ENCODE data around the gene SLC22A23. TPM values are rescaled to one million over a fixed set of nuclear protein-coding genes. Genes with fewer than 3 reads are reported as not detected.

Gene SLC22A23
- total RNA-seq, 2 experiments from 2014 or later, result 13.4 to 13.6 TPM

DNA sequence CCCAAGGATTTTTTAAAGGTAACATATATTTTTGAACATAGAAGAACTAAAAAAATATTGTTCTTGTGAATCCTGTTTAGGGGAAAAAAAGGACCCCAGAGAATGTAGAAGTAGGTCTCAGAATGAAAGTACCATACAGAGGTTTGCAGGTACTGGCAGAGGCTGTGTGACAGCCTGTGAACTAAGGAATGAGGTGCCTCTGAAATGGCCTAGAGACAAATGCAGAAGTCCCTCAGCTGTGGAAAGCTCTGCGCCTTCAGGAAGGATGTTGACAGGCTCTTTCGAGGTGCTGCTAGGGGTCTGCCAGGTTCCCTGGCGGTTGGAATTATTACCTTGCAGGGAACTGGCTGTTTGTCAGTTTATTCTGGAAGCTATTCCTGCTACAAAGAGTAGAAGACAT lies 220.8 kb downstream of the SLC22A23 start:
- Mint-ChIP-seq H3K4me3 (no peak overlapping the region), H3K36me3 (ENCODE audit: low read depth) (no peaks in the 10 kb centered on the region), H3K4me1 (ENCODE audit: low read depth) (peaks cover 16% of the 10 kb centered on the region), H3K27me3 (peaks cover 91% of the 10 kb centered on the region), H3K27ac (no peak overlapping the region), H3K9me3 (no peaks in the 10 kb centered on the region)
- peaks cover 51 to 56% of the 10 kb centered on the region in 2 experiments for H3K27me3 ChIP-seq (ENCODE audit: control insufficient read depth in 1 of 2, insufficient read depth in 2 of 2, low read length in 2 of 2)
- POLR2A ChIA-PET, result no interaction called here
- DNase-seq (no peak), ATAC-seq (ENCODE audit: poor library complexity) (no peak)
- H3K9me3 ChIP-seq (ENCODE audit: control insufficient read depth in 1 of 2, insufficient read depth in 1 of 2, low read length in 2 of 2), result peaks cover 0 to 12% of the 10 kb centered on the region in 2 experiments
- H3K36me3 ChIP-seq (ENCODE audit: insufficient read depth, low read length), result no peaks in the 10 kb centered on the region
- H3K4me1 ChIP-seq (ENCODE audit: insufficient read depth, low read length), result peaks cover 12% of the 10 kb centered on the region
- no peak overlapping the region for H3K27ac ChIP-seq (ENCODE audit: low read depth in 1 of 2, low read length in 2 of 2)
- TF ChIP-seq, protein P1, sequence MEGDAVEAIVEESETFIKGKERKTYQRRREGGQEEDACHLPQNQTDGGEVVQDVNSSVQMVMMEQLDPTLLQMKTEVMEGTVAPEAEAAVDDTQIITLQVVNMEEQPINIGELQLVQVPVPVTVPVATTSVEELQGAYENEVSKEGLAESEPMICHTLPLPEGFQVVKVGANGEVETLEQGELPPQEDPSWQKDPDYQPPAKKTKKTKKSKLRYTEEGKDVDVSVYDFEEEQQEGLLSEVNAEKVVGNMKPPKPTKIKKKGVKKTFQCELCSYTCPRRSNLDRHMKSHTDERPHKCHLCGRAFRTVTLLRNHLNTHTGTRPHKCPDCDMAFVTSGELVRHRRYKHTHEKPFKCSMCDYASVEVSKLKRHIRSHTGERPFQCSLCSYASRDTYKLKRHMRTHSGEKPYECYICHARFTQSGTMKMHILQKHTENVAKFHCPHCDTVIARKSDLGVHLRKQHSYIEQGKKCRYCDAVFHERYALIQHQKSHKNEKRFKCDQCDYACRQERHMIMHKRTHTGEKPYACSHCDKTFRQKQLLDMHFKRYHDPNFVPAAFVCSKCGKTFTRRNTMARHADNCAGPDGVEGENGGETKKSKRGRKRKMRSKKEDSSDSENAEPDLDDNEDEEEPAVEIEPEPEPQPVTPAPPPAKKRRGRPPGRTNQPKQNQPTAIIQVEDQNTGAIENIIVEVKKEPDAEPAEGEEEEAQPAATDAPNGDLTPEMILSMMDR (IDR thresholded peaks at IDR 0.05), result no peak
- H3K4me3 ChIP-seq (ENCODE audit: low read length), result no peak overlapping the region
- CTCF ChIA-PET, result no interaction called here
- intact Hi-C loops (cut with DNase I, micrococcal nuclease), result no loop called here

DNA sequence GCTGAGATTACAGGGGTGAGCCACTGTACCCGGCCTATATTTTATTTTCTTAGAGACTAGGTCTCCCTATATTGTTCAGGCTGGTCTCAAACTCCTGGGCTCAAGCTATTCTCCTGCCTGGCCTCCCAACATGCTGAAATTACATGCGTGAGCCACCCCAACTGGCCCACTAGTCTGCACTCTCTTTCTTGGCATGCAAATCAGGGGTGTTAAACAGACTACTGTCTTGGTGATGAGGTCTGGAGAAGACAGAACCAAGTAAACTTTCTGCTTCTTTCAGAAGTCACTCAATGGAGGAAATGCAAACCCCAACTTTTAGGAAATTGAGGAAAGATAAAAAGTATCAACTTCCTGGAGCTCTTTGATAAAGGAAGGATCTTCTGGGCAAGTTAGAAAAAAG lies 221.4 kb downstream of the SLC22A23 start:
- POLR2A ChIA-PET, result no interaction called here
- CTCF ChIA-PET, result no interaction called here
- TF ChIP-seq, protein P1 (IDR thresholded peaks at IDR 0.05), result no peak
- Histone ChIP-seq H3K4me1 (ENCODE audit: insufficient read depth, low read length) (peaks cover 16% of the 10 kb centered on the region), H3K9me3 (ENCODE audit: control insufficient read depth in 1 of 2, insufficient read depth in 1 of 2, low read length in 2 of 2) (peaks cover 0 to 15% of the 10 kb centered on the region in 2 experiments), H3K36me3 (ENCODE audit: insufficient read depth, low read length) (no peaks in the 10 kb centered on the region), H3K27ac (ENCODE audit: low read depth in 1 of 2, low read length in 2 of 2) (no peak overlapping the region), H3K27me3 (ENCODE audit: control insufficient read depth in 1 of 2, insufficient read depth in 2 of 2, low read length in 2 of 2) (peaks cover 55 to 62% of the 10 kb centered on the region in 2 experiments), H3K4me3 (ENCODE audit: low read length) (no peak overlapping the region)
- Mint-ChIP-seq H3K4me1 (ENCODE audit: low read depth) (peaks cover 21% of the 10 kb centered on the region), H3K36me3 (ENCODE audit: low read depth) (no peaks in the 10 kb centered on the region), H3K27me3 (peaks cover 91% of the 10 kb centered on the region), H3K4me3 (no peak overlapping the region), H3K9me3 (no peaks in the 10 kb centered on the region), H3K27ac (no peak overlapping the region)
- DNase-seq (no peak), ATAC-seq (ENCODE audit: poor library complexity) (no peak)
- intact Hi-C loops (cut with DNase I, micrococcal nuclease), result no loop called here

DNA sequence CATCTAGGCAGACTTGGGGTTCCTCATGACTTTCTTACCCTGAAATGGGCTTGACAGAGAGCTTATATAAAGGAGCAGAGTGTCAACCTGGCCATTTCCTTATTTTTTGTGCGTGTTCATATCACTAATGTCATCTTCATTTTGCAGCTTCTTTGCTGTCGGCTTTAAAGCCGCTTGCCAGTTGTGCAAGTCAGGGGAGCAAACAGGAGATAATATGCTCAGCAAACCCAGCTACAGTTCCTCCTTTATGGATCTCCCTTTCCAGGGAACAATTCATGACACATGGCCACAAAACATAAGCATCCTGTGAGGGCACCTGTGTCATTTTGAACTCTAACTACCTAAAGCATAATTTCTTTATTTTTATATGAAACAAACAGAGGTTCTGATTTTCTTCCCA lies 222.9 kb downstream of the SLC22A23 start:
- intact Hi-C loops (cut with DNase I, micrococcal nuclease), result no loop called here
- CTCF ChIA-PET, result no interaction called here
- ATAC-seq (ENCODE audit: poor library complexity) (no peak), DNase-seq (no peak)
- no peaks in the 10 kb centered on the region for H3K36me3 ChIP-seq (ENCODE audit: insufficient read depth, low read length)
- no peaks in the 10 kb centered on the region for H3K36me3 Mint-ChIP-seq (ENCODE audit: low read depth)
- H3K27me3 ChIP-seq (ENCODE audit: control insufficient read depth in 1 of 2, insufficient read depth in 2 of 2, low read length in 2 of 2), result peaks cover 64 to 71% of the 10 kb centered on the region in 2 experiments
- H3K4me3 Mint-ChIP-seq, result no peak overlapping the region
- POLR2A ChIA-PET, result no interaction called here
- H3K27ac ChIP-seq (ENCODE audit: low read depth in 1 of 2, low read length in 2 of 2), result no peak overlapping the region
- no peak overlapping the region for H3K27ac Mint-ChIP-seq
- no peak overlapping the region for H3K4me3 ChIP-seq (ENCODE audit: low read length)
- peaks cover 34% of the 10 kb centered on the region for H3K4me1 Mint-ChIP-seq (ENCODE audit: low read depth)
- TF ChIP-seq, protein P1 (IDR thresholded peaks at IDR 0.05), result no peak
- H3K27me3 Mint-ChIP-seq, result peaks cover 94% of the 10 kb centered on the region
- peaks cover 0 to 25% of the 10 kb centered on the region in 2 experiments for H3K9me3 ChIP-seq (ENCODE audit: control insufficient read depth in 1 of 2, insufficient read depth in 1 of 2, low read length in 2 of 2)
- H3K9me3 Mint-ChIP-seq, result no peaks in the 10 kb centered on the region
- peaks cover 29% of the 10 kb centered on the region for H3K4me1 ChIP-seq (ENCODE audit: insufficient read depth, low read length)
